ENCODE results near the gene IL21R.

- peak; percentile 43 for TF ChIP-seq POLR2A (IDR thresholded peaks at IDR 0.05; ENCODE audit: low read depth, low read length)
- TF ChIP-seq POLR2AphosphoS5 (IDR thresholded peaks at IDR 0.05; ENCODE audit: low read depth, low read length): peak; percentile 48
- no peak for TF ChIP-seq TAF1 (IDR thresholded peaks at IDR 0.05; ENCODE audit: low read depth, low read length)
Measured at GRCh38 chr16:27444470-27444869, 42.5 kb downstream of the IL21R start.

All from GM12891 (cell line).